Peyer's patch (tissue), 4 donors: ENCODE data around the gene MGAT5. TPM values are rescaled to one million over a fixed set of nuclear protein-coding genes. Genes with fewer than 3 reads are reported as not detected.

ENCODE experiments used
- DNase-seq, 3 donors: peaks; one replicate each; pipeline ENCODE4 v3.0.0-alpha.2; 2017 to 2019
- H3K27ac ChIP-seq, 4 donors: fragments of 200-600 bp; sonication (generic); one replicate each; pipeline ENCODE4 v1.5.1; 2016 to 2019
- H3K27me3 ChIP-seq, 2 donors: fragments of 200-600 bp; sonication (generic); one replicate each; pipeline ENCODE4 v1.5.1; 2019
- H3K36me3 ChIP-seq, 3 donors: fragments of 200-600 bp; sonication (generic); one replicate each; pipeline ENCODE4 v1.5.1; 2016 to 2019
- H3K4me1 ChIP-seq, 4 donors: fragments of 200-600 bp; sonication (generic); one replicate each; pipeline ENCODE4 v1.5.1; 2016 to 2019
- H3K4me3 ChIP-seq, 4 donors: fragments of 200-600 bp; sonication (generic); 1 replicate in 3 of 4; 2 replicates in 1 of 4; pipeline ENCODE4 v1.5.1; 2016 to 2019; ENCODE audit warnings: mild to moderate bottlenecking in 1 of 4
- H3K9me3 ChIP-seq, 4 donors: fragments of 200-600 bp; sonication (generic); one replicate each; pipeline ENCODE4 v1.5.1; 2016 to 2019; ENCODE audit warnings: mild to moderate bottlenecking in 1 of 4
- CTCF ChIP-seq, 6 experiments: fragments of 450-650 bp in 4 of 6; fragments of 200-600 bp in 2 of 6; sonication (generic) in 1 of 6; IDR thresholded peaks; one replicate each; pipeline ENCODE4 v1.5.1; 2017 to 2019; ENCODE audit warnings: antibody characterized with exemption in 6 of 6, mild to moderate bottlenecking in 3 of 6, moderate library complexity in 1 of 6
- POLR2A ChIP-seq, 2 donors: fragments of 450-650 bp; IDR thresholded peaks; one replicate each; pipeline ENCODE4 v1.5.1; 2017; ENCODE audit warnings: antibody characterized with exemption in 2 of 2, mild to moderate bottlenecking in 2 of 2, moderate library complexity in 2 of 2
- total RNA-seq, 4 donors: library from RNA; depleted of rRNA; stranded (reverse); fragments of >200 nt; gene quantifications; one replicate each; pipeline ENCODE4 v1.1.0, GENCODE V29; 2016

MGAT5 gene
- total RNA-seq, 4 donors from 2014 or later, result 106 to 182 (median 117) TPM

- Histone ChIP-seq H3K4me3 (no peak overlapping the region), H3K36me3 (peaks cover 0 to 38% (median 0%) of the 10 kb centered on the region in 3 donors), H3K27me3 (no peaks in the 10 kb centered on the region), H3K4me1 (no peaks in the 10 kb centered on the region), H3K9me3 (no peaks in the 10 kb centered on the region), H3K27ac (no peak overlapping the region)
- no peak for DNase-seq
- TF ChIP-seq POLR2A (IDR thresholded peaks at IDR 0.05), result no peak
- TF ChIP-seq CTCF (IDR thresholded peaks at IDR 0.05), result no peak
Observed at GRCh38 chr2:134452042-134452733, 198.3 kb downstream of the MGAT5 start.

GRCh38 chr2:134453476-134453875 lies 199.6 kb downstream of the MGAT5 start:
- no peaks in the 10 kb centered on the region for H3K4me1 ChIP-seq
- DNase-seq, result no peak
- H3K36me3 ChIP-seq, result peaks cover 0 to 34% (median 0%) of the 10 kb centered on the region in 3 donors
- H3K27me3 ChIP-seq, result no peaks in the 10 kb centered on the region
- no peak for TF ChIP-seq CTCF (IDR thresholded peaks at IDR 0.05)
- no peak for TF ChIP-seq POLR2A (IDR thresholded peaks at IDR 0.05)
- H3K9me3 ChIP-seq, result no peaks in the 10 kb centered on the region
- no peak overlapping the region for H3K4me3 ChIP-seq
- H3K27ac ChIP-seq, result no peak overlapping the region

GRCh38 chr2:134453973-134454372 lies 200.1 kb downstream of the MGAT5 start:
- no peaks in the 10 kb centered on the region for H3K27me3 ChIP-seq
- no peak for DNase-seq
- H3K4me3 ChIP-seq, result no peak overlapping the region
- no peaks in the 10 kb centered on the region for H3K9me3 ChIP-seq
- H3K36me3 ChIP-seq, result peaks cover 0 to 29% (median 0%) of the 10 kb centered on the region in 3 donors
- TF ChIP-seq POLR2A (IDR thresholded peaks at IDR 0.05), result no peak
- TF ChIP-seq CTCF (IDR thresholded peaks at IDR 0.05), result no peak
- H3K4me1 ChIP-seq, result no peaks in the 10 kb centered on the region
- no peak overlapping the region for H3K27ac ChIP-seq

- Histone ChIP-seq H3K9me3 (no peaks in the 10 kb centered on the region), H3K4me3 (no peak overlapping the region), H3K36me3 (peaks cover 0 to 24% (median 0%) of the 10 kb centered on the region in 3 donors), H3K4me1 (no peaks in the 10 kb centered on the region), H3K27me3 (no peaks in the 10 kb centered on the region), H3K27ac (no peak overlapping the region)
- peak in 1 of 3 donors; percentile 0 for DNase-seq
- TF ChIP-seq CTCF (IDR thresholded peaks at IDR 0.05) (no peak), POLR2A (IDR thresholded peaks at IDR 0.05) (no peak)
Observed at GRCh38 chr2:134454426-134454825, 200.6 kb downstream of the MGAT5 start.

GRCh38 chr2:134454931-134455330 lies 201.1 kb downstream of the MGAT5 start:
- Histone ChIP-seq H3K4me1 (no peaks in the 10 kb centered on the region), H3K9me3 (no peaks in the 10 kb centered on the region), H3K4me3 (no peak overlapping the region), H3K27me3 (no peaks in the 10 kb centered on the region), H3K27ac (no peak overlapping the region), H3K36me3 (peaks cover 0 to 21% (median 0%) of the 10 kb centered on the region in 3 donors)
- TF ChIP-seq CTCF (IDR thresholded peaks at IDR 0.05) (no peak), POLR2A (IDR thresholded peaks at IDR 0.05) (no peak)
- DNase-seq, result peak in 1 of 3 donors; percentile 34
